HFF-Myc (cell line): ENCODE measurements around the gene ESR2.

Source experiments
- DNase-seq: peaks from one replicate; pipeline ENCODE4 v3.0.0-alpha.2; 2011; ENCODE audit warnings: low read depth; ENCODE audit errors: extremely low read depth
- H3K4me3 ChIP-seq: replicated peaks from 2 replicates; pipeline ENCODE4 v1.5.1; 2011; ENCODE audit warnings: low read depth, mild to moderate bottlenecking, control low read depth, low read length
- TF ChIP-seq, protein P1 (sequence below): IDR thresholded peaks from 2 replicates; pipeline ENCODE4 v1.5.1; 2012; ENCODE audit warnings: mild to moderate bottlenecking, low read depth, low read length, control low read depth; ENCODE audit errors: missing control alignments

ESR2 gene

DNA sequence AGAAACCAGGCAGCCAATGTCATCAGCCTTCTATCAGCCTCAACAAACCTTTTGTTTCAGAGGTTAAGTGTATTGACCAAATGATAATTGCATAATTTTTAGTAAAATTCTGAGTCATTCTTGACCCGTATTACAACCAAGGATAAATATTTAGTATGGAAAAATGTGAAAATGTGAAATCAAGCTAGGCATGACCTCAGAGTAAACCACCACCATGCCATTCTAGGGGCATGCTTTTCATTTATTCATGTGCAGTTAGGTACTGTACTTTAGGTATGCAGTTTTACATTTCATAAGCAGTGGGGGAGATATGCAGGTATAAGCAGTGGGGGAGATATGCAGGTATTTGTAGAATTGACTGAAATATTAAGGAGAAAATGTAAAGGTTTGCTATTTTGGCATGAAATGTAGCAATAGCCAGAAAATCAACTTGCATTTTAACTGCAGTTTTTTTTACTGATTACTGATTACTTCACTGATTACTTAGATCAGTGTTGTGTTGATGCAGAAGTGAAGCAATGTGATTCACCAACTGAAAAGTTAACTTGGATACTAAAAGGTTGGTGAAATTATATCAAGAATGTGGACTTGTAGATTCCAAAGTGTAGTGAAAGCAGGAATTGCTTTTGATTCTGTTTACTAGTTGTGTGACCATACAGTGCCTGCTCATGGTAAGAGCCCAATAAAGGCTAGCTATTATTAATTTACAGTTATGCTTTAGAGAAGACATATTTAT lies 184.2 kb downstream of the ESR2 start:
- no peak overlapping the region for H3K4me3 ChIP-seq
- TF ChIP-seq, protein P1, sequence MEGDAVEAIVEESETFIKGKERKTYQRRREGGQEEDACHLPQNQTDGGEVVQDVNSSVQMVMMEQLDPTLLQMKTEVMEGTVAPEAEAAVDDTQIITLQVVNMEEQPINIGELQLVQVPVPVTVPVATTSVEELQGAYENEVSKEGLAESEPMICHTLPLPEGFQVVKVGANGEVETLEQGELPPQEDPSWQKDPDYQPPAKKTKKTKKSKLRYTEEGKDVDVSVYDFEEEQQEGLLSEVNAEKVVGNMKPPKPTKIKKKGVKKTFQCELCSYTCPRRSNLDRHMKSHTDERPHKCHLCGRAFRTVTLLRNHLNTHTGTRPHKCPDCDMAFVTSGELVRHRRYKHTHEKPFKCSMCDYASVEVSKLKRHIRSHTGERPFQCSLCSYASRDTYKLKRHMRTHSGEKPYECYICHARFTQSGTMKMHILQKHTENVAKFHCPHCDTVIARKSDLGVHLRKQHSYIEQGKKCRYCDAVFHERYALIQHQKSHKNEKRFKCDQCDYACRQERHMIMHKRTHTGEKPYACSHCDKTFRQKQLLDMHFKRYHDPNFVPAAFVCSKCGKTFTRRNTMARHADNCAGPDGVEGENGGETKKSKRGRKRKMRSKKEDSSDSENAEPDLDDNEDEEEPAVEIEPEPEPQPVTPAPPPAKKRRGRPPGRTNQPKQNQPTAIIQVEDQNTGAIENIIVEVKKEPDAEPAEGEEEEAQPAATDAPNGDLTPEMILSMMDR = no peak
- DNase-seq = no peak

DNA sequence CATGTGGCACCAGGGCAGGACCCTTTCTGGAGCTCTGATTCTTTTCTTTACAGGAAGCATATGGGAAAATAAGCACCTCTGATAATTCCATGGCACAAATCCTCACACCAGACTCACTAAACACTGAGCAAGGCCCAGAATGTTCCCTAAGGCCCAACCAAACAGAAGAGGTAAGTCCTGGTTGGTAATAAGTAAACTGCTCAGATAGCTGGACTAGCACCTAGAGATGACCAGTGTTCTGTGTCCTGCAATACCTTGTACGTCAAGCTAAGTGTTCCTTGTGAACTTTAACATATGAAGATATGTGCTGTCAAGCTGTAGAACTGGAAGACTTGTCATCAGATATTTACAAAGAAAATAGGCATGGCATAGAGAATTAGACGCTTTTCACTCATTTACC lies 186.7 kb downstream of the ESR2 start:
- H3K4me3 ChIP-seq = no peak overlapping the region
- DNase-seq = no peak
- TF ChIP-seq, protein P1 = no peak

DNA sequence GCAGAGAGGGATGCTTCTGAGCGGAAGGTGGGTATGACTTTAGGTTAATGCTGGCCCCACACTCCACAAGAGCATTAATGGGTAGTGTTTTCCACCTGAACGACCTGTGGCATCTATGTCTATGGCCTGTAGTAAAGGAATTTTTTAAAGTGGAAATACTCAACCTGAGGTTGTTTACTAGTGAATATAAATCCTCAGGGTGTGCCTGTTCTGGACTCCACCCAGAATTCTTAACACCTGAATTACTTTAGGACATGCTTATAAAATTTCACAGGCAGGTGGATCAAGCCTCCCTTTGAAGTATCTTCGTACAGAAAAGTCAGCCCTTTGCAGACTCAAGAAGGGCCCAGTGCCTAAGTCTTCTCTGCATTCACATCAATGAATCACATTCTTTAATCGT lies 196.1 kb downstream of the ESR2 start:
- TF ChIP-seq, protein P1 = no peak
- no peak overlapping the region for H3K4me3 ChIP-seq
- no peak for DNase-seq

DNA sequence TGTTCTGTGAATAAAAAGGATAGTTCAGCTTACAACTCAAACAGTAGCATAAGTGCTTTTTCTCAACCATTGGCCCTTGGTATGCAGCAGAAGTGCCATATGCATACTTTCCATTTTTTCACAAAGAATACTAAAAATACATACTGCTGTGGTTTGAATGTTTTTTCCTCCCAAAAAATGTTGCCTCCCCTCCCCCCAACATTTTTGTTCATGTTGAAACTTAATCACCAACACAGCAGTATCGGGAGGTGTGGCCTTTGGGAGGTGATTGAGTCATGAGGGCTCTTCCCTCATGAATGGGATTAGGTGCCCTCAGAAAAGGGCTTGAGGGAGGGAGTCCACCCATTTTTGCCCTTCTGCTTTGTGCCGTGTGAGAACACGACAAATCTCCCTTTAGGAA lies 198.6 kb downstream of the ESR2 start:
- no peak for DNase-seq
- TF ChIP-seq, protein P1 = no peak
- H3K4me3 ChIP-seq = no peak overlapping the region

DNA sequence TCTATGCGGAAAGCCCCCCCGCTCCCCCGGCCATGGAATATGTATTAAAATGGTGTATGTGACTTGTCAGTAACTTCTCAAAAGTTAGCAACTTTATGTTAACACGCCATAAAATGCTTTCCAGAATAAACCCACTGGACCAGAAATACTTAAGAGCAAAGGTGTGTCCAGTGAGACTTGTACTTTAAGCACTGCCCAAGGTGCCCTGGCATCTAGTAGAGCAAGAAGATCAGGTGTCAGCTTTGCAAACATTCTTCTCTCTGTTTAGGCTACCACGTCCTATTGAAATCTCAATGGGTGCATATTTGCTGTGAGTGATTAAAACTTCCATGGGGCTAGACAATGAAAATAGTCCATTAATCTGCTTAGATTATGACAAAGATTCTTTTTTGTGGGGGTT lies 201.2 kb downstream of the ESR2 start:
- no peak for DNase-seq
- H3K4me3 ChIP-seq = no peak overlapping the region
- TF ChIP-seq, protein P1 = no peak

DNA sequence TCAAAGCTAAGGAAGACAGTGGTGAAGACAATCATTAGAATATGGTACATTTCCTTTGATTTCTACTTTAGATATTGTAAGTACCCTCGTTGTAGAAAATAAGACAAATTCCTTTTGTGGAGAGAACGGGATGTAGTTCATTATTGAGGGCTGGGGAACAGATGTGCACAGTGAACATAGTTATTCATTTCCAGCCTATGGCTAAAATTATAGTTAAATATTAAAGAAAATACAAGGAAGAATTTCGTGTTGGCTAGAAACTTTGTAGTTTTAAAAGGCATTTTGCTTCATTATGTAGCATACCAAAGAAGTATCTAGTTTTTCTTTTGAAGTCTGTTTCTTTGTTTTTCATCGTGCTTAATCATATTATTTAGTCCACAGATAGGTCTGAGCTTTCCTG lies 201.8 kb downstream of the ESR2 start:
- TF ChIP-seq, protein P1 = no peak
- no peak overlapping the region for H3K4me3 ChIP-seq
- no peak for DNase-seq

DNA sequence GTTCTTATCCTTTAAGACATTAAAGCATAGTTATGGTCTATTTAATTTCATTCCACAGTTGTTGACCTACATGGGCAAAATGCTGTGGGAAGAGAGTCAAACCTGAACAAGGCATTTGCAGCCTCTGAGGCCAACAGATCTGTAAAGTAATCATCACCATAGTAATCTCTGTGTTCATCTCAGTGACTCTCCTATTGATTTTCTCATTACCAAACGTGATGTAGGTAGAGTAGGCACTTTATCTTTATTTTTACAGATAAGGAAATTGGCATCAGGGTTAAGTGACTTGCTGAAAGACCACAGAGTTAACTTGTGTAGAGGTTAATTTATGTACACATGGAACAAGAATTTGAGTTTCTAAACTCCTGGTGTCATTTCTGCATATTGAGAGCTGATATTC lies 203.0 kb downstream of the ESR2 start:
- TF ChIP-seq, protein P1 = no peak
- no peak for DNase-seq
- no peak overlapping the region for H3K4me3 ChIP-seq
